Liver (tissue), 9 donors: ENCODE measurements around the gene ACSL1. TPM values are rescaled to one million over a fixed set of nuclear protein-coding genes. Genes with fewer than 3 reads are reported as not detected.

ENCODE experiments used
- DNase-seq: peaks from one replicate; pipeline ENCODE4 v3.0.0-alpha.2; 2017; ENCODE audit warnings: low spot score
- H3K27ac ChIP-seq, 2 donors: one replicate each; pipeline ENCODE4 v1.7.0; 2013; ENCODE audit warnings: inconsistent platforms in 2 of 2, low read length in 2 of 2, control low read depth in 1 of 2, low read depth in 1 of 2, mild to moderate bottlenecking in 1 of 2
- H3K27me3 ChIP-seq, 4 donors: one replicate each; pipeline versions ENCODE4 v1.6.1 to v1.7.0; 2013; ENCODE audit warnings: low read length in 3 of 4, inconsistent platforms in 1 of 4, mild to moderate bottlenecking in 1 of 4, moderate library complexity in 1 of 4; ENCODE audit not compliant: control insufficient read depth in 4 of 4, insufficient read depth in 4 of 4
- H3K36me3 ChIP-seq, 4 donors: one replicate each; pipeline versions ENCODE4 v1.6.1 to v1.7.0; 2013; ENCODE audit warnings: low read length in 3 of 4, mild to moderate bottlenecking in 3 of 4, low read depth in 1 of 4, moderate library complexity in 1 of 4; ENCODE audit not compliant: control insufficient read depth in 4 of 4, insufficient read depth in 3 of 4
- H3K4me1 ChIP-seq, 4 donors: one replicate each; pipeline versions ENCODE4 v1.6.1 to v1.7.0; 2013; ENCODE audit warnings: low read length in 3 of 4, mild to moderate bottlenecking in 3 of 4, moderate library complexity in 1 of 4; ENCODE audit not compliant: control insufficient read depth in 4 of 4, insufficient read depth in 4 of 4
- H3K4me3 ChIP-seq, 3 donors: one replicate each; pipeline versions ENCODE4 v1.6.1 to v1.7.0; 2013; ENCODE audit warnings: low read length in 3 of 3, control low read depth in 1 of 3, low read depth in 1 of 3, mild to moderate bottlenecking in 1 of 3
- H3K9ac ChIP-seq, 2 donors: one replicate each; pipeline ENCODE4 v1.7.0; 2013; ENCODE audit warnings: low read length in 2 of 2, mild to moderate bottlenecking in 2 of 2, moderate library complexity in 2 of 2, control low read depth in 1 of 2, low read depth in 1 of 2
- H3K9me3 ChIP-seq, 4 donors: one replicate each; pipeline versions ENCODE4 v1.6.1 to v1.7.0; 2013; ENCODE audit warnings: low read length in 3 of 4; ENCODE audit not compliant: control insufficient read depth in 4 of 4
- ATF3 ChIP-seq: IDR thresholded peaks from 2 replicates; pipeline ENCODE4 v1.6.1; 2016; ENCODE audit warnings: antibody characterized with exemption
- EGR1 ChIP-seq, 2 donors: IDR thresholded peaks; 2 replicates each; pipeline ENCODE4 v1.6.1; 2016 to 2018; ENCODE audit warnings: antibody characterized with exemption in 2 of 2, low read depth in 2 of 2
- FOXA1 ChIP-seq: IDR thresholded peaks from 2 replicates; pipeline ENCODE4 v1.6.1; 2016; ENCODE audit warnings: antibody characterized with exemption
- FOXA2 ChIP-seq: IDR thresholded peaks from 2 replicates; pipeline ENCODE4 v1.6.1; 2016; ENCODE audit warnings: antibody characterized with exemption
- GABPA ChIP-seq, 2 donors: IDR thresholded peaks in 1 of 2; conservative IDR thresholded peaks in 1 of 2; 2 replicates each; pipeline ENCODE4 v1.6.1; 2016; ENCODE audit warnings: antibody characterized with exemption in 2 of 2, mild to moderate bottlenecking in 1 of 2, moderate library complexity in 1 of 2
- HNF4A ChIP-seq, 2 donors: conservative IDR thresholded peaks; 2 replicates each; pipeline ENCODE4 v1.6.1; 2016; ENCODE audit warnings: antibody characterized with exemption in 2 of 2, mild to moderate bottlenecking in 2 of 2
- HNF4G ChIP-seq: IDR thresholded peaks from 2 replicates; pipeline ENCODE4 v1.6.1; 2016; ENCODE audit warnings: antibody characterized with exemption
- JUND ChIP-seq, 2 donors: IDR thresholded peaks; 2 replicates each; pipeline ENCODE4 v1.6.1; 2016; ENCODE audit warnings: antibody characterized with exemption in 2 of 2
- MAX ChIP-seq: IDR thresholded peaks from 2 replicates; pipeline ENCODE4 v1.6.1; 2016; ENCODE audit warnings: antibody characterized with exemption
- NR2F2 ChIP-seq: IDR thresholded peaks from 2 replicates; pipeline ENCODE4 v1.6.1; 2016; ENCODE audit warnings: antibody characterized with exemption
- RAD21 ChIP-seq, 2 donors: IDR thresholded peaks; 2 replicates each; pipeline ENCODE4 v1.6.1; 2016; ENCODE audit warnings: antibody characterized with exemption in 2 of 2, mild to moderate bottlenecking in 2 of 2
- RXRA ChIP-seq, 2 donors: IDR thresholded peaks; 2 replicates each; pipeline ENCODE4 v1.6.1; 2017 to 2018; ENCODE audit warnings: antibody characterized with exemption in 2 of 2, mild to moderate bottlenecking in 1 of 2
- SP1 ChIP-seq: IDR thresholded peaks from 2 replicates; pipeline ENCODE4 v1.6.1; 2018; ENCODE audit warnings: antibody characterized with exemption, mild to moderate bottlenecking
- TAF1 ChIP-seq: conservative IDR thresholded peaks from 2 replicates; pipeline ENCODE4 v1.6.1; 2016; ENCODE audit warnings: antibody characterized with exemption, mild to moderate bottlenecking
- YY1 ChIP-seq: IDR thresholded peaks from 2 replicates; pipeline ENCODE4 v1.6.1; 2016; ENCODE audit warnings: antibody characterized with exemption, mild to moderate bottlenecking
- ZBTB33 ChIP-seq: IDR thresholded peaks from 2 replicates; pipeline ENCODE4 v1.6.1; 2016; ENCODE audit warnings: antibody characterized with exemption
- WGBS: extraction: QIAGEN DNeasy Blood & Tissue Kit; methylation state at CpG from one replicate; pipeline ENCODE4 v1.1.7; 2013; 5-methylcytosine and 5-hydroxymethylcytosine counted together
- polyA plus RNA-seq, 2 donors: library from polyadenylated mRNA; stranded (reverse) in 1 of 2; unstranded in 1 of 2; fragments of 200-250 nt in 1 of 2; fragments of >200 nt in 1 of 2; fragmentation: Nextera tagmentation in 1 of 2; extraction: Ambion mirVana in 1 of 2; gene quantifications; one replicate each; pipeline versions ENCODE4 v1.2.1 to v1.2.3, GENCODE V29; 2013 to 2015
- total RNA-seq, 2 donors: library from RNA; depleted of rRNA; stranded (reverse); fragments of >200 nt; gene quantifications; one replicate each; pipeline ENCODE4 v1.2.3, GENCODE V29; 2014
- TF ChIP-seq, protein P1 (sequence below): fragments of 150-350 bp; IDR thresholded peaks from 2 replicates; pipeline ENCODE4 v1.5.1; 2017; ENCODE audit warnings: improper control_type of control experiment, low read depth, low read length; ENCODE audit not compliant: missing input control
- TF ChIP-seq, protein P2 (sequence below): IDR thresholded peaks from 2 replicates; pipeline ENCODE4 v1.6.1; 2016; ENCODE audit warnings: antibody characterized with exemption, mild to moderate bottlenecking
- donor health status: healthy.
- donor health status: healthy.
- donor health status: healthy.
- donor health status: healthy.
- donor health status: healthy.

The ACSL1 gene
- total and polyA plus RNA-seq, 4 donors, result 210 to 2,226 (median 878) TPM

- under 1% methylated on average over 69 of the region's 69 CpGs for WGBS
- TF ChIP-seq YY1 (peak; percentile 93), RXRA (IDR thresholded peaks at IDR 0.05) (peak; percentile 72 to 75), HNF4G (no peak), ZBTB33 (peak; percentile 79), RAD21 (IDR thresholded peaks at IDR 0.05) (peak; percentile 64 to 70), ATF3 (peak; percentile 71), FOXA1 (peak; percentile 75), HNF4A (conservative IDR thresholded peaks at IDR 0.05) (peak; percentile 57), MAX (peak; percentile 97), SP1 (peak; percentile 96), NR2F2 (no peak), EGR1 (IDR thresholded peaks at IDR 0.05; ENCODE audit: low read depth in 2 of 2) (peak; percentile 71 to 92), GABPA (IDR thresholded peaks at IDR 0.05 in 1 of 2, conservative IDR thresholded peaks at IDR 0.05 in 1 of 2) (peak in 1 of 2 donors; percentile 78), FOXA2 (peak; percentile 60), JUND (IDR thresholded peaks at IDR 0.05) (peak in 1 of 2 donors; percentile 29), TAF1 (no peak)
- TF ChIP-seq, protein P1, sequence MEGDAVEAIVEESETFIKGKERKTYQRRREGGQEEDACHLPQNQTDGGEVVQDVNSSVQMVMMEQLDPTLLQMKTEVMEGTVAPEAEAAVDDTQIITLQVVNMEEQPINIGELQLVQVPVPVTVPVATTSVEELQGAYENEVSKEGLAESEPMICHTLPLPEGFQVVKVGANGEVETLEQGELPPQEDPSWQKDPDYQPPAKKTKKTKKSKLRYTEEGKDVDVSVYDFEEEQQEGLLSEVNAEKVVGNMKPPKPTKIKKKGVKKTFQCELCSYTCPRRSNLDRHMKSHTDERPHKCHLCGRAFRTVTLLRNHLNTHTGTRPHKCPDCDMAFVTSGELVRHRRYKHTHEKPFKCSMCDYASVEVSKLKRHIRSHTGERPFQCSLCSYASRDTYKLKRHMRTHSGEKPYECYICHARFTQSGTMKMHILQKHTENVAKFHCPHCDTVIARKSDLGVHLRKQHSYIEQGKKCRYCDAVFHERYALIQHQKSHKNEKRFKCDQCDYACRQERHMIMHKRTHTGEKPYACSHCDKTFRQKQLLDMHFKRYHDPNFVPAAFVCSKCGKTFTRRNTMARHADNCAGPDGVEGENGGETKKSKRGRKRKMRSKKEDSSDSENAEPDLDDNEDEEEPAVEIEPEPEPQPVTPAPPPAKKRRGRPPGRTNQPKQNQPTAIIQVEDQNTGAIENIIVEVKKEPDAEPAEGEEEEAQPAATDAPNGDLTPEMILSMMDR, result no peak
- TF ChIP-seq, protein P2, sequence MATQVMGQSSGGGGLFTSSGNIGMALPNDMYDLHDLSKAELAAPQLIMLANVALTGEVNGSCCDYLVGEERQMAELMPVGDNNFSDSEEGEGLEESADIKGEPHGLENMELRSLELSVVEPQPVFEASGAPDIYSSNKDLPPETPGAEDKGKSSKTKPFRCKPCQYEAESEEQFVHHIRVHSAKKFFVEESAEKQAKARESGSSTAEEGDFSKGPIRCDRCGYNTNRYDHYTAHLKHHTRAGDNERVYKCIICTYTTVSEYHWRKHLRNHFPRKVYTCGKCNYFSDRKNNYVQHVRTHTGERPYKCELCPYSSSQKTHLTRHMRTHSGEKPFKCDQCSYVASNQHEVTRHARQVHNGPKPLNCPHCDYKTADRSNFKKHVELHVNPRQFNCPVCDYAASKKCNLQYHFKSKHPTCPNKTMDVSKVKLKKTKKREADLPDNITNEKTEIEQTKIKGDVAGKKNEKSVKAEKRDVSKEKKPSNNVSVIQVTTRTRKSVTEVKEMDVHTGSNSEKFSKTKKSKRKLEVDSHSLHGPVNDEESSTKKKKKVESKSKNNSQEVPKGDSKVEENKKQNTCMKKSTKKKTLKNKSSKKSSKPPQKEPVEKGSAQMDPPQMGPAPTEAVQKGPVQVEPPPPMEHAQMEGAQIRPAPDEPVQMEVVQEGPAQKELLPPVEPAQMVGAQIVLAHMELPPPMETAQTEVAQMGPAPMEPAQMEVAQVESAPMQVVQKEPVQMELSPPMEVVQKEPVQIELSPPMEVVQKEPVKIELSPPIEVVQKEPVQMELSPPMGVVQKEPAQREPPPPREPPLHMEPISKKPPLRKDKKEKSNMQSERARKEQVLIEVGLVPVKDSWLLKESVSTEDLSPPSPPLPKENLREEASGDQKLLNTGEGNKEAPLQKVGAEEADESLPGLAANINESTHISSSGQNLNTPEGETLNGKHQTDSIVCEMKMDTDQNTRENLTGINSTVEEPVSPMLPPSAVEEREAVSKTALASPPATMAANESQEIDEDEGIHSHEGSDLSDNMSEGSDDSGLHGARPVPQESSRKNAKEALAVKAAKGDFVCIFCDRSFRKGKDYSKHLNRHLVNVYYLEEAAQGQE, result peak; percentile 64
- Histone ChIP-seq H3K9ac (peak within 1 kb of the TSS; percentile 42 to 82), H3K4me3 (peak within 1 kb of the TSS; percentile 77 to 91 (median 83)), H3K36me3 (no peaks in the 10 kb centered on the region), H3K27me3 (no peaks in the 10 kb centered on the region), H3K9me3 (no peaks in the 10 kb centered on the region), H3K4me1 (peaks cover 0 to 14% (median 11%) of the 10 kb centered on the region in 4 donors), H3K27ac (peak within 1 kb of the TSS; percentile 14 to 30)
- DNase-seq, result peak; percentile 94
These were observed 91.9 kb downstream of the ACSL1 start, which contains the start of gene CENPU for GRCh38 chr4:184733654-184734524. Gene CENPU, minus strand, starts transcription at chr4:184734096. Its CDS starts 34 bp downstream, at chr4:184734062.
